ENCODE results near the gene ZXDC.

GRCh38 chr3:126439968-126440708 lies 35.6 kb downstream of the ZXDC start:
- TF ChIP-seq CTCF (optimal IDR thresholded peaks at IDR 0.05 in 1 of 3, IDR thresholded peaks at IDR 0.05 in 1 of 3, conservative IDR thresholded peaks at IDR 0.05 in 1 of 3; ENCODE audit: extremely low read depth in 1 of 3, insufficient read depth in 2 of 3, low read length in 3 of 3) (no peak), EZH2 (IDR thresholded peaks at IDR 0.05; ENCODE audit: low read length) (no peak)

Measured in keratinocyte (primary cell).